Right ventricle myocardium superior (tissue), 1 donor: ENCODE data around the gene RSPH9. TPM values are rescaled to one million over a fixed set of nuclear protein-coding genes. Genes with fewer than 3 reads are reported as not detected.

Experiments used
- ATAC-seq: fragments of 200-7000 bp; cut with Tn5 transposase; one replicate; pipeline ENCODE4 v1.9.1; 2020; ENCODE audit warnings: mild to moderate bottlenecking; ENCODE audit not compliant: poor library complexity
- DNase-seq: peaks from one replicate; pipeline ENCODE4 v3.0.0-alpha.2; 2020
- intact Hi-C: fragments of 100-400 bp; cut with DNase I; formaldehyde crosslinking; loops from one replicate; pipeline ENCODE4 v1.11.2; 2022
- total RNA-seq: library from RNA; stranded (reverse); fragmentation: NEBNext Ultra II Directional; extraction: Animal tissue kit (Norgen Biotek cat#: 25700); gene quantifications from one replicate; pipeline ENCODE4 v1.2.1, GENCODE V29; 2021
- donor health status: DM: no; HTN: yes; CAD: no; lungs with severe emphysema.

The RSPH9 gene
- total RNA-seq, 1 donor from 2014 or later = 0.16 TPM

GRCh38 chr6:43702171-43702533, 57.3 kb downstream of the RSPH9 start:
- intact Hi-C loops = no loop called here
- DNase-seq (no peak), ATAC-seq (no peak)

- ATAC-seq (peak; percentile 96), DNase-seq (peak; percentile 95)
- intact Hi-C loops = no loop called here
These were observed 58.0 kb downstream of the RSPH9 start for GRCh38 chr6:43702534-43703440.

- ATAC-seq = no peak
- DNase-seq = no peak
- intact Hi-C loops = no loop called here
These were observed 58.9 kb downstream of the RSPH9 start for GRCh38 chr6:43703512-43704429.

- DNase-seq (no peak), ATAC-seq (no peak)
- intact Hi-C loops = no loop called here
These were observed 61.2 kb downstream of the RSPH9 start for GRCh38 chr6:43705996-43706395.

GRCh38 chr6:43706788-43707187, 62.0 kb downstream of the RSPH9 start:
- intact Hi-C loops = no loop called here
- ATAC-seq (no peak), DNase-seq (no peak)

GRCh38 chr6:43707269-43707668, 62.4 kb downstream of the RSPH9 start:
- DNase-seq = no peak
- intact Hi-C loops = no loop called here
- ATAC-seq = no peak

GRCh38 chr6:43707767-43708166, 62.9 kb downstream of the RSPH9 start:
- no peak for DNase-seq
- ATAC-seq = no peak
- intact Hi-C loops = no loop called here

- no peak for DNase-seq
- peak; percentile 77 for ATAC-seq
- intact Hi-C loops = no loop called here
These were observed 64.2 kb downstream of the RSPH9 start for GRCh38 chr6:43708860-43709653.

- DNase-seq = no peak
- intact Hi-C loops = loop anchor here (5.0 kb wide), 1 partner anchor 42 kb away; no protein-coding TSS in a partner anchor
These were observed 64.9 kb downstream of the RSPH9 start for GRCh38 chr6:43709654-43710303.

GRCh38 chr6:43710576-43710975, 65.7 kb downstream of the RSPH9 start:
- DNase-seq = no peak
- intact Hi-C loops = loop anchor here (5.0 kb wide), 1 partner anchor 43 kb away; no protein-coding TSS in a partner anchor
- no peak for ATAC-seq

More at GRCh38 chr6:43709654-43710303, 64.9 kb downstream of the RSPH9 start:
- ATAC-seq = peak; percentile 50

- DNase-seq (no peak), ATAC-seq (peak; percentile 21)
- intact Hi-C loops = loop anchor here (5.0 kb wide), 1 partner anchor 45 kb away; no protein-coding TSS in a partner anchor
These were observed 67.7 kb downstream of the RSPH9 start for GRCh38 chr6:43712579-43712978.

- DNase-seq (no peak), ATAC-seq (no peak)
- intact Hi-C loops = loop anchor here (5.0 kb wide), 1 partner anchor 46 kb away; no protein-coding TSS in a partner anchor
These were observed 68.9 kb downstream of the RSPH9 start for GRCh38 chr6:43713643-43714310.

GRCh38 chr6:43714311-43715055, 69.6 kb downstream of the RSPH9 start:
- ATAC-seq (no peak), DNase-seq (no peak)

GRCh38 chr6:43715056-43715788, 70.4 kb downstream of the RSPH9 start:
- intact Hi-C loops = no loop called here
- ATAC-seq (no peak), DNase-seq (no peak)

More at GRCh38 chr6:43714311-43715055, 69.6 kb downstream of the RSPH9 start:
- intact Hi-C loops = loop anchor here (5.0 kb wide), 1 partner anchor 47 kb away; no protein-coding TSS in a partner anchor

GRCh38 chr6:43716099-43716498, 71.3 kb downstream of the RSPH9 start:
- ATAC-seq = peak; percentile 36

GRCh38 chr6:43717389-43717788, 72.6 kb downstream of the RSPH9 start:
- intact Hi-C loops = no loop called here
- ATAC-seq (no peak), DNase-seq (no peak)

More at GRCh38 chr6:43716099-43716498, 71.3 kb downstream of the RSPH9 start:
- DNase-seq = peak; percentile 86
- intact Hi-C loops = no loop called here
